Bronchial epithelial cell (primary cell): ENCODE results near the gene RAF1. TPM values are rescaled to one million over a fixed set of nuclear protein-coding genes. Genes with fewer than 3 reads are reported as not detected.
"Not testable (repeated sequence)": the region's sequence is repeated elsewhere in the genome, so short reads cannot be mapped to it uniquely, and the experiment has no call there.

Experiments
- DNase-seq: peaks from one replicate; pipeline ENCODE4 v3.0.0-alpha.2; 2010; ENCODE audit warnings: low read depth
- FAIRE-seq: peaks from 2 replicates; lab custom pipeline; 2011; peaks lifted over from hg19 to GRCh38; lab: Jason Lieb, UNC
- H3K27me3 ChIP-seq: 2 replicates; pipeline ENCODE4 v1.5.1; 2011; ENCODE audit warnings: low read length; ENCODE audit not compliant: control insufficient read depth, insufficient read depth
- H3K36me3 ChIP-seq: 2 replicates; pipeline ENCODE4 v1.5.1; 2011; ENCODE audit warnings: low read length; ENCODE audit not compliant: control insufficient read depth, insufficient read depth
- H3K4me3 ChIP-seq: 2 replicates; pipeline ENCODE4 v1.5.1; 2011; ENCODE audit warnings: mild to moderate bottlenecking, low read depth, low read length, control low read depth
- total RNA-seq: library from RNA; depleted of rRNA; stranded (reverse); fragments of >200 nt; gene quantifications from 2 replicates; pipeline ENCODE4 v1.2.1, GENCODE V29; 2014
- TF ChIP-seq, protein P1 (sequence below): IDR thresholded peaks from 2 replicates; pipeline ENCODE4 v1.5.1; 2011; ENCODE audit warnings: mild to moderate bottlenecking, moderate library complexity, low read length, control low read depth, inconsistent platforms; ENCODE audit not compliant: insufficient read depth, severe bottlenecking

Gene RAF1
- total RNA-seq, 1 donor from 2014 or later = 83.5 TPM

DNA sequence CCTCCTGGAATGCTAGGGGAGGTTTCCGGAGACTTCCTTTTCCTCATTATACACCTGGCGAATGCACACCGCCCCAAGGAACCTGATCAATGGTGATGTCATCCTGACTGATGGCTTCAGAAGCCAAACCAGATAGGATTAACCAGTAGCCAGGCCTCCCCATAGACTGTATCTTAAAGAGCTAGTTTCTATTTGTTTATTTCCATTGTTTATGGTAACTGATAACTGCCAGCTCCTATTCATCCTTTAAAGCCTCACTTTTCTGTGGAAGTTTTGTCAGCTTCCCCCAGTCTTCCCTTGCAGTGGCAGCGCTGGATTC, 118.5 kb downstream of the RAF1 start, which contains the start of gene MKRN2OS:
MKRN2OS (minus strand) TSS at position 27 of the 319 bp plus-strand sequence. CDS start 35 bp downstream, outside the sequence.
- DNase-seq = peak; percentile 94
- H3K36me3 ChIP-seq = no peaks in the 10 kb centered on the region
- FAIRE-seq = no peak
- H3K4me3 ChIP-seq = peak within 1 kb of the TSS; percentile 57
- TF ChIP-seq, protein P1, sequence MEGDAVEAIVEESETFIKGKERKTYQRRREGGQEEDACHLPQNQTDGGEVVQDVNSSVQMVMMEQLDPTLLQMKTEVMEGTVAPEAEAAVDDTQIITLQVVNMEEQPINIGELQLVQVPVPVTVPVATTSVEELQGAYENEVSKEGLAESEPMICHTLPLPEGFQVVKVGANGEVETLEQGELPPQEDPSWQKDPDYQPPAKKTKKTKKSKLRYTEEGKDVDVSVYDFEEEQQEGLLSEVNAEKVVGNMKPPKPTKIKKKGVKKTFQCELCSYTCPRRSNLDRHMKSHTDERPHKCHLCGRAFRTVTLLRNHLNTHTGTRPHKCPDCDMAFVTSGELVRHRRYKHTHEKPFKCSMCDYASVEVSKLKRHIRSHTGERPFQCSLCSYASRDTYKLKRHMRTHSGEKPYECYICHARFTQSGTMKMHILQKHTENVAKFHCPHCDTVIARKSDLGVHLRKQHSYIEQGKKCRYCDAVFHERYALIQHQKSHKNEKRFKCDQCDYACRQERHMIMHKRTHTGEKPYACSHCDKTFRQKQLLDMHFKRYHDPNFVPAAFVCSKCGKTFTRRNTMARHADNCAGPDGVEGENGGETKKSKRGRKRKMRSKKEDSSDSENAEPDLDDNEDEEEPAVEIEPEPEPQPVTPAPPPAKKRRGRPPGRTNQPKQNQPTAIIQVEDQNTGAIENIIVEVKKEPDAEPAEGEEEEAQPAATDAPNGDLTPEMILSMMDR = no peak
- H3K27me3 ChIP-seq = no peaks in the 10 kb centered on the region

DNA sequence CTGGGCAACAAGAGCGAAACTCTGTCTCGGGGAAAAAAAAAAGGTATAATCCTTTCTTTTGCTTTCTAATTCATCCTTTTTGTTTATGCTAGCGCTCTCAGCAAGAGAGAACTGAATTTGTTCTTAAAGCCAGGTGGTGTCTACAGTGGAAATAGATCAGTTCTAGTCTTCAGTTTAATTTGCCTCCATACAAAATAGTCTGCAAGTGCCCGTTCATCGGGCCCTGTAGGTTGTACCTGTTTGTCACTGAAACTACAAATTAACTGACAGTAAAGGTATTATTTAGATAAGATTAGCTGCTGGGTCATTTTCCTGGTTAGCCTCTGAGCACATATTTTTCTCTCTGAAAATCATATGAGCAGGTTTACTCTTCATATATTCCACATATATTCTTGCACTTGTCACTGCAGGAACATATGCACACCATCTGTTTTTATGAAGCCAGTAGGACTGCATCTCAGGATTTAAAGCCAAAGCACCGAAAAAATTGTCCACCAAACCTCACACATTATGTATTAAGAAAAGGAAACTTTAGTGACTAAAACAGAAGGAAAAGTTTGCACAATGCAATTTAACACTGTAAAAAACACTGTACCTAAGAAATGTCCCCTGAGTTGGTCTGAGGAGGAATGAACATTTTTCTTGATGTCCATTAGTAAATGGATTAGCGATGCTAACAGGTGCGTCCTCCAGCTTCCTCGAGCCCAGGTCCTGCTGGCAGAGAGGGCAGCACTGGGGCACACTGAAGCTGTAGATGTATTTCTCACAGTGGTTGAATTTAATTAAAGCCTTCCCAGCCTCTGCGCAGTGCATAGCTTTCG, 119.1 kb downstream of the RAF1 start:
- DNase-seq (no peak), FAIRE-seq (no peak)
- no peaks in the 10 kb centered on the region for H3K36me3 ChIP-seq
- H3K27me3 ChIP-seq = no peaks in the 10 kb centered on the region
- TF ChIP-seq, protein P1 = no peak
- peak overlapping the region; percentile 57 for H3K4me3 ChIP-seq

DNA sequence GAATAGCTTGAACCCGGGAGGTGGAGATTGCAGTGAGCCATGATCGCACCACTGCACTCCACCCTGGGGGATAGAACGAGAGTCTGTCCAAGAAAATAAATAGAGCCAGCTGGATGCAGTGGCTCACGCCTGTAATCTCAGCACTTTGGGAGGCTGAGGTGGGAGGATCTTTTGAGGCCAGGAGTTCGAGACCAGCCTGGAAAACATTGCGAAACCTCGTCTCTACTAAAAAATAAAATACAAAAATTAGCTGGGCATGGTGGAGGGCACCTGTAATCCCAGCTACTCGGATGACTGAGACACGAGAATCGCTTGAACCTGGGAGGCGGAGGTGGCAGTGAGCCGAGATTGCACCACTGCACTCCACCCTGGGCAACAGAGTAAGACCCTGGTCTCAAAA, 120.4 kb downstream of the RAF1 start:
- H3K4me3 ChIP-seq, FAIRE-seq, H3K27me3 ChIP-seq, H3K36me3 ChIP-seq, DNase-seq: not testable (repeated sequence)

DNA sequence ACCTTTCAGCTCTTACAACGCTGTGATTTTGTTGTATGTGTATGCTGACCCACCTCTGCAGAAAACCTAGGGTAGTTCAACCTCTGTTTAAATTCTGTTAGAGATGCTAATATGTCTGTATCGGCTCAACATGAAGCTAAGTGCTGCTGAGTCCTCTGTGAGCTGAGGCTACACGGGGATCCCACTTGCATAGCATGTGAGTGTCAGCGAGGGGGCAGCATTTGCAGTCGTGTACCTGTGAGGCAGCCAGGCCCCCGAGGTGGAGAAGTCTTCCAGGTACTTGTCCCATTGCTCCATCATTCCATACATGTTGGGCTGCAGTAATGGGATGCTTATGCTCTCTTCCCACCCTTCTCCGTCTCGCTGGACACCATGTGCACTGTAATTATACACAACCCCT, 122.3 kb downstream of the RAF1 start:
- no peak for DNase-seq
- TF ChIP-seq, protein P1 = peak; percentile 37
- FAIRE-seq = no peak

GRCh38 chr3:12536423-12536822, 127.5 kb downstream of the RAF1 start:
- no peak overlapping the region for H3K4me3 ChIP-seq
- FAIRE-seq (no peak), DNase-seq (no peak)
- H3K36me3 ChIP-seq = peaks cover 4% of the 10 kb centered on the region
- no peaks in the 10 kb centered on the region for H3K27me3 ChIP-seq
- TF ChIP-seq, protein P1 = no peak

More for the DNA sequence above, 122.3 kb downstream of the RAF1 start:
- Histone ChIP-seq H3K27me3 (no peaks in the 10 kb centered on the region), H3K4me3 (no peak overlapping the region), H3K36me3 (no peaks in the 10 kb centered on the region)

Other genes with a start within 250 kb of the RAF1 start
- gene TSEN2, start 179.6 kb downstream of the RAF1 start, total RNA-seq = 16.6 and 21.3 TPM in 2 replicates
- 2.1 and 3.7 TPM in 2 replicates for gene MKRN2OS, start 118.6 kb downstream of the RAF1 start, total RNA-seq
- 21.3 and 22.9 TPM in 2 replicates for gene MKRN2, start 107.0 kb downstream of the RAF1 start, total RNA-seq
- gene TMEM40, start 95.1 kb upstream of the RAF1 start, total RNA-seq = 19.0 and 43.8 TPM in 2 replicates
- 0.77 and 1.3 TPM in 2 replicates for gene CAND2, start 132.6 kb upstream of the RAF1 start, total RNA-seq
- gene RPL32, start 177.4 kb upstream of the RAF1 start, total RNA-seq = 2,605 and 2,954 TPM in 2 replicates